Karpas-422 (cell line): ENCODE data around the gene R3HDM2. TPM values are rescaled to one million over a fixed set of nuclear protein-coding genes. Genes with fewer than 3 reads are reported as not detected.

ENCODE experiments used
- DNase-seq: peaks from one replicate; pipeline ENCODE4 v3.0.0-alpha.2; 2015
- H2AFZ ChIP-seq: fragments of 200-600 bp; sonication (generic); 2 replicates; pipeline ENCODE4 v1.6.1; 2014; ENCODE audit warnings: antibody characterized with exemption, low read length, mixed read lengths
- H3K27ac ChIP-seq: fragments of 200-600 bp; sonication (generic); 2 replicates; pipeline ENCODE4 v1.5.1; 2014; ENCODE audit warnings: mild to moderate bottlenecking, low read length, moderate library complexity
- H3K27me3 ChIP-seq: fragments of 200-600 bp; sonication (generic); 2 replicates; pipeline ENCODE4 v1.6.1; 2014; ENCODE audit warnings: low read length, mixed read lengths
- H3K36me3 ChIP-seq: fragments of 200-600 bp; sonication (generic); 2 replicates; pipeline ENCODE4 v1.6.1; 2014; ENCODE audit warnings: low read length, mixed read lengths; ENCODE audit not compliant: insufficient read depth
- H3K4me1 ChIP-seq: fragments of 200-600 bp; sonication (generic); 2 replicates; pipeline ENCODE4 v1.6.1; 2014; ENCODE audit warnings: mild to moderate bottlenecking, low read length, mixed read lengths
- H3K4me2 ChIP-seq: fragments of 200-600 bp; sonication (generic); 2 replicates; pipeline ENCODE4 v1.6.1; 2014; ENCODE audit warnings: low read length, low read depth, mild to moderate bottlenecking; ENCODE audit not compliant: poor library complexity, severe bottlenecking
- H3K4me3 ChIP-seq: fragments of 200-600 bp; sonication (generic); 2 replicates; pipeline ENCODE4 v1.5.1; 2014; ENCODE audit warnings: mild to moderate bottlenecking, antibody characterized with exemption, low read length, mixed read lengths
- H3K79me2 ChIP-seq: fragments of 200-600 bp; sonication (generic); 2 replicates; pipeline ENCODE4 v1.6.1; 2014; ENCODE audit warnings: mild to moderate bottlenecking, low read length, mixed read lengths
- H3K9ac ChIP-seq: fragments of 200-600 bp; sonication (generic); 2 replicates; pipeline ENCODE4 v1.6.0; 2014; ENCODE audit warnings: low read length
- H3K9me2 ChIP-seq: fragments of 200-600 bp; sonication (generic), shearing (Covaris generic); replicated peaks from 2 replicates; pipeline ENCODE4 v1.6.0; 2014; ENCODE audit warnings: mild to moderate bottlenecking, low read length, moderate library complexity; ENCODE audit not compliant: insufficient read depth
- H3K9me3 ChIP-seq: fragments of 300-700, 200-600 bp; sonication (generic); 2 replicates; pipeline ENCODE4 v1.6.1; 2014; ENCODE audit warnings: low read length, mixed read lengths
- H4K20me1 ChIP-seq: fragments of 200-600 bp; sonication (generic); 2 replicates; pipeline ENCODE4 v1.6.1; 2014; ENCODE audit warnings: mild to moderate bottlenecking, antibody characterized with exemption, low read length, low read depth; ENCODE audit not compliant: insufficient read depth
- total RNA-seq: library from RNA; depleted of rRNA; stranded (reverse); fragments of >200 nt; shearing (Covaris generic); gene quantifications from 2 replicates; pipeline ENCODE4 v1.2.3, GENCODE V29; 2014; ENCODE audit warnings: low replicate concordance

The R3HDM2 gene
- total RNA-seq, 1 experiment from 2014 or later, result 39.0 TPM

GRCh38 chr12:57236201-57236924 lies 194.5 kb downstream of the R3HDM2 start:
- Histone ChIP-seq H3K4me3 (no peak overlapping the region), H3K4me2 (no peak overlapping the region), H3K27ac (no peak overlapping the region), H3K9ac (no peak overlapping the region), H3K4me1 (peaks cover 89% of the 10 kb centered on the region), H3K9me3 (no peaks in the 10 kb centered on the region), H3K79me2 (peaks cover 5% of the 10 kb centered on the region), H3K27me3 (no peaks in the 10 kb centered on the region), H2AFZ (no peak overlapping the region), H4K20me1 (peaks cover 19% of the 10 kb centered on the region), H3K36me3 (peaks cover 18% of the 10 kb centered on the region), H3K9me2 (no peaks in the 10 kb centered on the region)
- DNase-seq, result peak; percentile 78

- H3K27ac ChIP-seq, result no peak overlapping the region
- H3K4me2 ChIP-seq, result no peak overlapping the region
- peaks cover 24% of the 10 kb centered on the region for H3K36me3 ChIP-seq
- H3K4me3 ChIP-seq, result no peak overlapping the region
- H3K79me2 ChIP-seq, result peaks cover 12% of the 10 kb centered on the region
- H2AFZ ChIP-seq, result no peak overlapping the region
- peaks cover 23% of the 10 kb centered on the region for H4K20me1 ChIP-seq
- no peaks in the 10 kb centered on the region for H3K27me3 ChIP-seq
- peaks cover 89% of the 10 kb centered on the region for H3K4me1 ChIP-seq
- H3K9ac ChIP-seq, result no peak overlapping the region
- no peaks in the 10 kb centered on the region for H3K9me3 ChIP-seq
- DNase-seq, result peak; percentile 65
- H3K9me2 ChIP-seq, result no peaks in the 10 kb centered on the region
Measured at GRCh38 chr12:57235728-57236131, 195.1 kb downstream of the R3HDM2 start.

DNA sequence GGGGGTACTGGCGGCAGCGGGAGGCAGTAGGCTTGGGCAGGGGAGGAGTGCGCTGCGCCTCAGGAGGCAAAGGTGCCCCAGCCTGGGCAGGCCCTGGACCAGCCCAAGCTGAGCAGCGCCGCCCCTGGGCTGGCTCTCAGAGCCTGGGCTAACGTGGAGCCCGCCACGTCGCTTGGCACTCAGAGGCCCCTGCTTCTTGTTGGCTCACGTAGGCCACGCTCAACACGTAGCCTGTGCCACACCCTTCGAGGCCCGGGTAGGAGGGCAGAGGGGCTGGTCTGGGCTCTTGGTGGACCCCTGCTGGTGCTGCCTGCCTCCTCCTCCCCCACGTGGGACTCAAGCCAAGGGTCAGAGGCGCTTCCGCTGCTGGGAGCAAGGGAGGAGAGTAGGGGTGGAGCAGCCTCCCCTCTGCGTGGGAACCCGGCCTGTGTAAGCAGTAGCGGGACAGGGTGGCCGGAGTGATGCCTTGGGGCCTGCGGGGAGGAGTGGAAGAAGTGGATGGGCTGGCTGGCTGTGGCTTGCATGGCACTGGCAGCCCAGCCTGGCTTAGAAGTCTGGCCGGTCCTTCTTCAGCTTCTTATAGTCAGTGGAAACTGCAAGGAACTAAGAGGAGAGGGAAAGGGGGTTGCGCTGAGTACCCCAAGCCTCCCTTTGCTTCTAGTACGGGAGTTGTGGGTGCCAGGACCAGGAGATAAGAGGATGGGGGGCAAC lies 195.7 kb downstream of the R3HDM2 start:
- peaks cover 25% of the 10 kb centered on the region for H4K20me1 ChIP-seq
- H3K9ac ChIP-seq, result 0 out of 2 replicates have a peak overlapping the region, but pooled peaks have one; percentile 31
- peaks cover 88% of the 10 kb centered on the region for H3K4me1 ChIP-seq
- H3K4me3 ChIP-seq, result no peak overlapping the region
- peaks cover 17% of the 10 kb centered on the region for H3K79me2 ChIP-seq
- H3K27ac ChIP-seq, result peak overlapping the region; percentile 57; the same call in 1 of the 2 replicates
- H3K4me2 ChIP-seq, result no peak overlapping the region
- H3K9me3 ChIP-seq, result no peaks in the 10 kb centered on the region
- H3K27me3 ChIP-seq, result no peaks in the 10 kb centered on the region
- H3K36me3 ChIP-seq, result peaks cover 26% of the 10 kb centered on the region
- DNase-seq, result no peak
- H2AFZ ChIP-seq, result no peak overlapping the region
- H3K9me2 ChIP-seq, result no peaks in the 10 kb centered on the region

GRCh38 chr12:57234571-57235016 lies 196.2 kb downstream of the R3HDM2 start:
- peaks cover 23% of the 10 kb centered on the region for H3K79me2 ChIP-seq
- H3K27ac ChIP-seq, result peak overlapping the region; percentile 57
- no peak overlapping the region for H3K4me2 ChIP-seq
- peaks cover 82% of the 10 kb centered on the region for H3K4me1 ChIP-seq
- no peaks in the 10 kb centered on the region for H3K27me3 ChIP-seq
- no peak overlapping the region for H2AFZ ChIP-seq
- no peaks in the 10 kb centered on the region for H3K9me3 ChIP-seq
- H4K20me1 ChIP-seq, result peaks cover 25% of the 10 kb centered on the region
- H3K4me3 ChIP-seq, result no peak overlapping the region
- no peaks in the 10 kb centered on the region for H3K9me2 ChIP-seq
- H3K9ac ChIP-seq, result peak overlapping the region; percentile 31; the same call in 1 of the 2 replicates
- no peak for DNase-seq
- peaks cover 26% of the 10 kb centered on the region for H3K36me3 ChIP-seq

- H3K9me3 ChIP-seq, result no peaks in the 10 kb centered on the region
- H3K79me2 ChIP-seq, result peaks cover 24% of the 10 kb centered on the region
- H3K9me2 ChIP-seq, result no peaks in the 10 kb centered on the region
- H3K36me3 ChIP-seq, result peaks cover 26% of the 10 kb centered on the region
- no peak for DNase-seq
- H3K27ac ChIP-seq, result peak overlapping the region; percentile 57
- H3K9ac ChIP-seq, result peak overlapping the region; percentile 31
- no peak overlapping the region for H3K4me2 ChIP-seq
- H2AFZ ChIP-seq, result no peak overlapping the region
- no peaks in the 10 kb centered on the region for H3K27me3 ChIP-seq
- peaks cover 80% of the 10 kb centered on the region for H3K4me1 ChIP-seq
- H4K20me1 ChIP-seq, result peaks cover 25% of the 10 kb centered on the region
- H3K4me3 ChIP-seq, result no peak overlapping the region
Measured at GRCh38 chr12:57234233-57234570, 196.6 kb downstream of the R3HDM2 start.

GRCh38 chr12:57233357-57234232 lies 197.2 kb downstream of the R3HDM2 start:
- Histone ChIP-seq H3K9me3 (no peaks in the 10 kb centered on the region), H3K9me2 (no peaks in the 10 kb centered on the region), H3K4me1 (peaks cover 81% of the 10 kb centered on the region), H4K20me1 (peaks cover 25% of the 10 kb centered on the region), H3K27ac (peak overlapping the region; percentile 57), H3K36me3 (peaks cover 26% of the 10 kb centered on the region), H3K9ac (peak overlapping the region; percentile 31; the same call in 1 of the 2 replicates), H2AFZ (no peak overlapping the region), H3K79me2 (peaks cover 24% of the 10 kb centered on the region), H3K27me3 (no peaks in the 10 kb centered on the region), H3K4me2 (no peak overlapping the region), H3K4me3 (no peak overlapping the region)
- no peak for DNase-seq

DNA sequence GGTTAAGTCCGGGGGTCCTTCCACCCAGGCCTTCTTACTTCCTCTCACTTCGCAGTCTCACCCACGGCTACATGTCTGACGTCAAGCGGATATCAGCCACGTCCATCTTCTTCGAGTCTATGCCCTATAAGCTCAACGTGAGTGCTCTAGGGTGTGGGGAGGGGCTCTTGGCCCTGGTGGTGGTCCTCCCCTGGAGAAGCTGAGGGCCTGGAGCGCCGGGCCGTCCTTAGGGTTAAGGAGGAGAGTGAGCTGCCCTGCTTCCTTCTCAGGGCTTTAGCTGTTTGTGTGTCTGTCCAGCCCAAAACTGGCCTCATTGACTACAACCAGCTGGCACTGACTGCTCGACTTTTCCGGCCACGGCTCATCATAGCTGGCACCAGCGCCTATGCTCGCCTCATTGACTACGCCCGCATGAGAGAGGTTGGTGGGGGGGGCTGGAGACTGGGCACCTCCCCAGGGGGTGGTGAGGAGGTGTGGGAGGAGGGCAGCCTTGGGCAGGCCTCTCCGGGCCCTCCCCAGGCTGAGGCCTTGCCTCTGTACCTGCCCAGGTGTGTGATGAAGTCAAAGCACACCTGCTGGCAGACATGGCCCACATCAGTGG lies 198.6 kb downstream of the R3HDM2 start:
- H2AFZ ChIP-seq, result no peak overlapping the region
- H3K4me2 ChIP-seq, result no peak overlapping the region
- peaks cover 77% of the 10 kb centered on the region for H3K4me1 ChIP-seq
- H3K9me2 ChIP-seq, result no peaks in the 10 kb centered on the region
- no peak overlapping the region for H3K27ac ChIP-seq
- H3K4me3 ChIP-seq, result no peak overlapping the region
- peaks cover 26% of the 10 kb centered on the region for H3K36me3 ChIP-seq
- peaks cover 24% of the 10 kb centered on the region for H3K79me2 ChIP-seq
- H3K9me3 ChIP-seq, result no peaks in the 10 kb centered on the region
- peaks cover 25% of the 10 kb centered on the region for H4K20me1 ChIP-seq
- H3K9ac ChIP-seq, result no peak overlapping the region
- no peak for DNase-seq
- no peaks in the 10 kb centered on the region for H3K27me3 ChIP-seq
